Endodermal cell (in vitro differentiated cells): ENCODE measurements around the gene CD74. TPM values are rescaled to one million over a fixed set of nuclear protein-coding genes. Genes with fewer than 3 reads are reported as not detected.

Source experiments
- DNase-seq: peaks from one replicate; pipeline ENCODE4 v3.0.0-alpha.2; 2017
- H3K27ac ChIP-seq: 2 replicates; pipeline ENCODE4 v1.5.1; 2013; ENCODE audit warnings: mild to moderate bottlenecking, low read depth, low read length, moderate library complexity
- H3K27me3 ChIP-seq: 2 replicates; pipeline ENCODE4 v1.6.1; 2013; ENCODE audit warnings: mild to moderate bottlenecking, low read length, moderate library complexity; ENCODE audit not compliant: insufficient read depth, control insufficient read depth, poor library complexity, severe bottlenecking
- H3K36me3 ChIP-seq: 2 replicates; pipeline ENCODE4 v1.7.0; 2013; ENCODE audit warnings: mild to moderate bottlenecking, low read length, moderate library complexity; ENCODE audit not compliant: control insufficient read depth, insufficient read depth
- H3K4me1 ChIP-seq: one replicate; pipeline ENCODE4 v1.7.0; 2013; ENCODE audit warnings: low read length; ENCODE audit not compliant: control insufficient read depth, insufficient read depth
- H3K4me3 ChIP-seq: 2 replicates; pipeline ENCODE4 v1.5.1; 2013; ENCODE audit warnings: mild to moderate bottlenecking, low read length, moderate library complexity
- H3K9ac ChIP-seq: 2 replicates; pipeline ENCODE4 v1.6.1; 2013; ENCODE audit warnings: mild to moderate bottlenecking, low read length, moderate library complexity; ENCODE audit not compliant: poor library complexity, severe bottlenecking; ENCODE audit errors: extremely low read depth
- H3K9me3 ChIP-seq: 2 replicates; pipeline ENCODE4 v1.6.1; 2013; ENCODE audit warnings: mild to moderate bottlenecking, low read length, moderate library complexity; ENCODE audit not compliant: control insufficient read depth
- H3K27ac Mint-ChIP-seq: 2 replicates; pipeline ENCODE4 v1.8.0; 2020; ENCODE audit warnings: mixed read lengths
- H3K27me3 Mint-ChIP-seq: 2 replicates; pipeline ENCODE4 v1.8.0; 2021; ENCODE audit warnings: mild to moderate bottlenecking, mixed read lengths; ENCODE audit not compliant: insufficient read depth
- H3K36me3 Mint-ChIP-seq: 2 replicates; pipeline ENCODE4 v1.8.0; 2020; ENCODE audit warnings: low read depth, mixed read lengths
- H3K4me1 Mint-ChIP-seq: 2 replicates; pipeline ENCODE4 v1.8.0; 2020; ENCODE audit warnings: mixed read lengths
- H3K4me3 Mint-ChIP-seq: 2 replicates; pipeline ENCODE4 v1.8.0; 2020; ENCODE audit warnings: mild to moderate bottlenecking, moderate library complexity, mixed read lengths
- H3K9me3 Mint-ChIP-seq: 2 replicates; pipeline ENCODE4 v1.8.0; 2020; ENCODE audit warnings: mild to moderate bottlenecking, mixed read lengths
- CTCF ChIP-seq: fragments of 200-600 bp; sonication (generic); conservative IDR thresholded peaks from 2 replicates; pipeline ENCODE4 v1.5.0; 2021; ENCODE audit warnings: antibody characterized with exemption, mild to moderate bottlenecking
- WGBS, 2 experiments: methylation state at CpG; one replicate each; pipeline versions ENCODE4 v1.1.5 to v1.1.7; 2013; ENCODE audit warnings: missing lambda C conversion rate in 2 of 2, mixed read lengths in 1 of 2; ENCODE audit not compliant: insufficient coverage in 1 of 2, insufficient read length in 1 of 2; 5-methylcytosine and 5-hydroxymethylcytosine counted together
- total RNA-seq, 2 donors: library from RNA; stranded (reverse); fragmentation: NEBNext Ultra II Directional in 1 of 2; extraction: Animal tissue kit (Norgen Biotek cat#: 25700) in 1 of 2; gene quantifications; 2 replicates in 1 of 2; 3 replicates in 1 of 2; pipeline ENCODE4 v1.2.1, GENCODE V29; 2021

The CD74 gene
- total RNA-seq, 2 donors from 2014 or later, result 12.4 to 20.0 TPM

- H3K4me1 Mint-ChIP-seq, result peaks cover 17% of the 10 kb centered on the region
- peak; percentile 93 for TF ChIP-seq CTCF
- Histone ChIP-seq H3K36me3 (peaks cover 37% of the 10 kb centered on the region), H3K9me3 (no peaks in the 10 kb centered on the region), H3K27ac (peak within 1 kb of the TSS; percentile 91), H3K27me3 (no peaks in the 10 kb centered on the region), H3K4me3 (peak within 1 kb of the TSS; percentile 91), H3K4me1 (peaks cover 3% of the 10 kb centered on the region), H3K9ac (peak within 1 kb of the TSS; percentile 97)
- WGBS, 2 experiments, result 1 to 4% methylated on average over 31 to 57 of the region's 58 CpGs
- H3K4me3 Mint-ChIP-seq, result peak within 1 kb of the TSS; percentile 96
- no peaks in the 10 kb centered on the region for H3K27me3 Mint-ChIP-seq
- DNase-seq, result peak; percentile 96
- H3K9me3 Mint-ChIP-seq, result peaks cover 7% of the 10 kb centered on the region
- H3K27ac Mint-ChIP-seq, result peak within 1 kb of the TSS; percentile 99
- peaks cover 47% of the 10 kb centered on the region for H3K36me3 Mint-ChIP-seq
These were observed 37.0 kb upstream of the CD74 start, which contains the start of gene RPS14 for GRCh38 chr5:150449517-150450339. Gene RPS14 (minus strand): TSS chr5:150449739. CDS start chr5:150447733, 2,006 bp downstream.

- whole genome bisulfite sequencing, 2 experiments, result 0 to 1% methylated on average over 28 to 31 of the region's 31 CpGs
- Histone ChIP-seq H3K36me3 (peaks cover 44% of the 10 kb centered on the region), H3K9ac (peak overlapping the region; percentile 97), H3K27me3 (no peaks in the 10 kb centered on the region), H3K4me1 (peaks cover 3% of the 10 kb centered on the region), H3K9me3 (no peaks in the 10 kb centered on the region), H3K27ac (peak overlapping the region; percentile 91), H3K4me3 (peak overlapping the region; percentile 91)
- Mint-ChIP-seq H3K36me3 (peaks cover 53% of the 10 kb centered on the region), H3K4me1 (peaks cover 17% of the 10 kb centered on the region), H3K9me3 (peaks cover 7% of the 10 kb centered on the region), H3K27ac (peak overlapping the region; percentile 99), H3K4me3 (peak overlapping the region; percentile 96), H3K27me3 (no peaks in the 10 kb centered on the region)
- no peak for DNase-seq
- TF ChIP-seq CTCF, result no peak
These were observed 36.3 kb upstream of the CD74 start for GRCh38 chr5:150448952-150449516.

- H3K36me3 ChIP-seq, result peaks cover 51% of the 10 kb centered on the region
- H3K4me3 ChIP-seq, result peak overlapping the region; percentile 91
- Mint-ChIP-seq H3K4me3 (peak overlapping the region; percentile 96), H3K4me1 (peaks cover 17% of the 10 kb centered on the region), H3K9me3 (peaks cover 7% of the 10 kb centered on the region), H3K36me3 (peaks cover 60% of the 10 kb centered on the region), H3K27ac (peak overlapping the region; percentile 99), H3K27me3 (no peaks in the 10 kb centered on the region)
- H3K27me3 ChIP-seq, result no peaks in the 10 kb centered on the region
- 27 to 31% methylated on average over 2 to 4 of the region's 4 CpGs for WGBS, 2 experiments
- peaks cover 3% of the 10 kb centered on the region for H3K4me1 ChIP-seq
- H3K27ac ChIP-seq, result no peak overlapping the region
- TF ChIP-seq CTCF, result no peak
- H3K9ac ChIP-seq, result peak overlapping the region; percentile 97
- H3K9me3 ChIP-seq, result no peaks in the 10 kb centered on the region
- DNase-seq, result no peak
These were observed 35.6 kb upstream of the CD74 start for GRCh38 chr5:150448334-150448733.
